Skeletal muscle satellite cell (primary cell): ENCODE data around the gene ITGA3.

ENCODE experiments used
- H3K27me3 ChIP-seq: 2 replicates; pipeline ENCODE4 v1.7.0; 2013; ENCODE audit warnings: low read length; ENCODE audit not compliant: control insufficient read depth, insufficient read depth
- H3K36me3 ChIP-seq: 2 replicates; pipeline ENCODE4 v1.7.0; 2013; ENCODE audit warnings: mild to moderate bottlenecking, control low read depth, low read length; ENCODE audit not compliant: insufficient read depth
- H3K4me1 ChIP-seq: 2 replicates; pipeline ENCODE4 v1.7.0; 2013; ENCODE audit warnings: low read length; ENCODE audit not compliant: control insufficient read depth, insufficient read depth
- H3K4me2 ChIP-seq: 2 replicates; pipeline ENCODE4 v1.7.0; 2013; ENCODE audit warnings: mild to moderate bottlenecking, low read length
- H3K4me3 ChIP-seq: 2 replicates; pipeline ENCODE4 v1.7.0; 2013; ENCODE audit warnings: low read length
- H3K9ac ChIP-seq: 2 replicates; pipeline ENCODE4 v1.7.0; 2013; ENCODE audit warnings: mild to moderate bottlenecking, low read depth, low read length, moderate library complexity
- H3K9me3 ChIP-seq: replicated peaks from 2 replicates; pipeline ENCODE4 v1.7.0; 2013; ENCODE audit warnings: mild to moderate bottlenecking, control low read depth, low read length

Gene ITGA3

DNA sequence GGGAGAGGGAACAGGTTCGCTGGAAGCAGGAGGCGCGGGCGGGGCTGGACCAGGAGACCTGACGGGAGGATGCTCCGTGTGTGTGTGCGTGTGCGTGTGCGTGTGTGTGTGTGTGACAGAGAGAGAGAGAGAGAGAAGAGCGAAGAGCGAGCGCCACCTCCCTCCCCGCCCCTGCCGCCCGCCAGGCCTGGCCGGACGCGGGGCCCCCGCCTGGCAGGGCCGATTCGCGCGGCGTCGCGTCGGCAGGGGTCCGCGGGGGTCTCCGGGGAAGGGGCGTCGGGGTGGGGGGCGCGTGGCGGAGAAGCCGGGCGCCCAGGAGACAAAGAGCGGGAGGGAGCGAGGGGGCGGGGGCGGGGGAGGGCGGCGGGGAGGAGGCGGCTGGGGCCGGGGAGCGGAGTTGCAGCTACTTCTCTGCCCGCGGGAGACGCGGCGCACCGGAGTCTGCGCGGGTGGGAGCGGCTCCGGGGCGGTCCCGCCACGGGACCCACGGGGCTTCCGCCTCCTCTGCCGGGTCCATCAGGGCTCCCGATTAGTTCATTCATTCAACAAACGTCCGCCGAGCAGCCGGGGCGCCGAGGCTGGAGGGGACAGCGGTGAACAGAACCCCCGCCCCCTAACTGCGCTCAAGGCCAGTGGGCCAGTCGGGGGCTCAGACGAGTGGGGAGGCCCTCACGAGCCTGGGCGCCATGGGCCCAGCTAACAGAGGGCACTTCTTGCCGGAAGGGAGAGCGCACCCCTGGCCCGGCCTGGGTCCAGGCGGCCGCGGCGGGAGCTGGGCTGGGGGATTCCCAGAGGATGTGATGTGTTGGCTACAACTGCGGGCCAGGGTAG, 74.0 kb downstream of the ITGA3 start, which contains the start of gene SAMD14:
Gene SAMD14 (minus strand): TSS at position 433 of the 831 bp plus-strand sequence. CDS start 5,201 bp downstream, outside the sequence.
- no peaks in the 10 kb centered on the region for H3K9me3 ChIP-seq
- peaks cover 25% of the 10 kb centered on the region for H3K4me1 ChIP-seq
- H3K36me3 ChIP-seq, result peaks cover 10% of the 10 kb centered on the region
- H3K4me3 ChIP-seq, result peak within 1 kb of the TSS; percentile 63
- H3K4me2 ChIP-seq, result peak within 1 kb of the TSS; percentile 88
- H3K9ac ChIP-seq, result no peak within 1 kb of the TSS
- H3K27me3 ChIP-seq, result peaks cover 2% of the 10 kb centered on the region

- Histone ChIP-seq H3K4me2 (no peak overlapping the region), H3K4me1 (peaks cover 25% of the 10 kb centered on the region), H3K4me3 (no peak overlapping the region), H3K9ac (no peak overlapping the region), H3K9me3 (no peaks in the 10 kb centered on the region), H3K27me3 (peaks cover 2% of the 10 kb centered on the region), H3K36me3 (peaks cover 15% of the 10 kb centered on the region)
These were observed 74.8 kb downstream of the ITGA3 start for GRCh38 chr17:50130559-50131305.

- H3K9ac ChIP-seq, result no peak overlapping the region
- H3K4me1 ChIP-seq, result peaks cover 25% of the 10 kb centered on the region
These were observed 76.3 kb downstream of the ITGA3 start for GRCh38 chr17:50132104-50132794.

DNA sequence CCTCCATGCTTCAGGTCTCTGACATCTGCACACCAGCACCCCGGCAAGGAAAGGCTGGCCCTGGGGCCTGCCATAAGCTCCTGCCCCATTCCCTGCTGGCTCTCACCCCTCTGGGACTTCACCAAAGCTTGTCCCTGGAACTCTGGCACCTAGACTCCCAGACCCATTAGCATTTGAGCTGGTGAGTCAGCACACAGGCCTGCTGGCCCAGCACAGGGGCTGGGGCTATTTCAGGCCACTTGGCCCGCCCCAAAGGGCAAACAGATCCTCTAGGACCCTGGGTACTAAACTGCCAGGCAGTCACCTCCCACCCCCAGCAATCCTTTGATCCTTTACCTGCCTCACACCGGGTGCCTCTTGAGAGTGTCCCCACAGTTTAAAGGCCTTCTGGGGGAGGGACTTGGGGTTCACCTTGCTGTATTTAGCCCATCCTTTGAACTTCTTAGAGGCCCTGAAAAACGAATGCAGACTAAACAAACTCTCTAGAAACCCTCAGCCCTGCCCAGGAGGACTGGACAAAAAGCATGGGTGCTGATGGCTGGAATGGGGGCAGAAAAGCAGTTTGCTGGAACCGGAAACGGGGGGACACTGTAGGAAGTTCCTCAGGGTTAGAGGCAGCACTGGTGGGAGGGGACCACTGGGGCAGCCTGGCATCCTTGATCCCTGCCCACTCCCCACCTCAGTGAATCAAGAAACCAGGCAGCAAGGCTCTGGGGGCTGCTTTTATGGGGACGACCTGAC, 77.3 kb downstream of the ITGA3 start:
- Histone ChIP-seq H3K4me1 (peaks cover 25% of the 10 kb centered on the region), H3K4me2 (no peak overlapping the region), H3K9ac (no peak overlapping the region), H3K27me3 (no peaks in the 10 kb centered on the region), H3K4me3 (no peak overlapping the region), H3K36me3 (peaks cover 38% of the 10 kb centered on the region), H3K9me3 (no peaks in the 10 kb centered on the region)

More at GRCh38 chr17:50132104-50132794, 76.3 kb downstream of the ITGA3 start:
- H3K36me3 ChIP-seq, result peaks cover 29% of the 10 kb centered on the region
- H3K4me2 ChIP-seq, result no peak overlapping the region
- H3K27me3 ChIP-seq, result peaks cover 2% of the 10 kb centered on the region
- no peaks in the 10 kb centered on the region for H3K9me3 ChIP-seq
- H3K4me3 ChIP-seq, result no peak overlapping the region

DNA sequence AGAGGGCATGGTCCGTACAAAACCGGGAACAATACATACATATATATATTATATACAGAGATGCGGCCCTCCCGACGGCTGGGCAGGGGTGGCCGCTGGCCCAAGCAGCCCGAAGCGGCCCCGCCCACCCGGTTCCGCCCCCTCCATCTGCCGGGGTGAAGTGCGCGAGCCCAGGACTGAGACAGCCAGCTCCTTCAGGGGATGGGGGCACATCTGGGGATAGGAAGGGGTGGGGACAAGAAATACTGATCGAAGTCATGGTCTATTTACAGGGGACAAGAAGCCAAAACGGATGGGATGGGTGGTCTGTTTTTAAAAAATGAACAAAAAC, 77.8 kb downstream of the ITGA3 start:
- H3K9me3 ChIP-seq, result no peaks in the 10 kb centered on the region
- peaks cover 43% of the 10 kb centered on the region for H3K36me3 ChIP-seq
- no peak overlapping the region for H3K9ac ChIP-seq
- peaks cover 25% of the 10 kb centered on the region for H3K4me1 ChIP-seq
- no peak overlapping the region for H3K4me2 ChIP-seq
- H3K4me3 ChIP-seq, result no peak overlapping the region
- no peaks in the 10 kb centered on the region for H3K27me3 ChIP-seq

GRCh38 chr17:50134206-50135110, 78.5 kb downstream of the ITGA3 start:
- Histone ChIP-seq H3K4me3 (no peak overlapping the region), H3K4me1 (peaks cover 25% of the 10 kb centered on the region), H3K4me2 (no peak overlapping the region), H3K9ac (no peak overlapping the region), H3K9me3 (no peaks in the 10 kb centered on the region), H3K36me3 (peaks cover 51% of the 10 kb centered on the region), H3K27me3 (no peaks in the 10 kb centered on the region)

- H3K4me2 ChIP-seq, result no peak overlapping the region
- H3K9me3 ChIP-seq, result no peaks in the 10 kb centered on the region
- H3K9ac ChIP-seq, result no peak overlapping the region
- H3K4me3 ChIP-seq, result no peak overlapping the region
- peaks cover 22% of the 10 kb centered on the region for H3K4me1 ChIP-seq
- H3K36me3 ChIP-seq, result peaks cover 60% of the 10 kb centered on the region
- no peaks in the 10 kb centered on the region for H3K27me3 ChIP-seq
These were observed 79.6 kb downstream of the ITGA3 start for GRCh38 chr17:50135316-50136095.

- H3K27me3 ChIP-seq, result no peaks in the 10 kb centered on the region
- H3K36me3 ChIP-seq, result peaks cover 67% of the 10 kb centered on the region
- no peak overlapping the region for H3K4me2 ChIP-seq
- no peak overlapping the region for H3K9ac ChIP-seq
- no peaks in the 10 kb centered on the region for H3K9me3 ChIP-seq
- H3K4me1 ChIP-seq, result peaks cover 22% of the 10 kb centered on the region
- H3K4me3 ChIP-seq, result no peak overlapping the region
These were observed 80.3 kb downstream of the ITGA3 start for GRCh38 chr17:50136096-50136687.

GRCh38 chr17:50137042-50137441, 81.1 kb downstream of the ITGA3 start:
- H3K36me3 ChIP-seq, result peaks cover 76% of the 10 kb centered on the region
- H3K4me2 ChIP-seq, result no peak overlapping the region
- H3K9ac ChIP-seq, result no peak overlapping the region
- H3K4me1 ChIP-seq, result peaks cover 22% of the 10 kb centered on the region
- H3K9me3 ChIP-seq, result no peaks in the 10 kb centered on the region
- no peaks in the 10 kb centered on the region for H3K27me3 ChIP-seq
- H3K4me3 ChIP-seq, result no peak overlapping the region
